HG02852 (cell line): Measurements from ENCODE around the gene HIVEP3.

Source experiments
- ATAC-seq: cut with Tn5 transposase; IDR thresholded peaks from one replicate; pipeline ENCODE4 v1.9.1; 2021; ENCODE audit warnings: mild to moderate bottlenecking, moderate library complexity; ENCODE audit not compliant: unreplicated experiment

The HIVEP3 gene

GRCh38 chr1:41542196-41542930 lies 376.4 kb downstream of the HIVEP3 start:
- ATAC-seq: no peak

GRCh38 chr1:41541592-41541952 lies 377.1 kb downstream of the HIVEP3 start:
- ATAC-seq: no peak

- ATAC-seq: no peak
Measured at GRCh38 chr1:41540886-41541591, 377.7 kb downstream of the HIVEP3 start.

- ATAC-seq: no peak
Measured at GRCh38 chr1:41539999-41540398, 378.7 kb downstream of the HIVEP3 start.

- ATAC-seq: no peak
Measured at GRCh38 chr1:41539418-41539805, 379.3 kb downstream of the HIVEP3 start.

GRCh38 chr1:41538741-41539417 lies 379.8 kb downstream of the HIVEP3 start:
- ATAC-seq: no peak

- no peak for ATAC-seq
Measured at GRCh38 chr1:41537788-41538351, 380.9 kb downstream of the HIVEP3 start.

GRCh38 chr1:41537251-41537650 lies 381.5 kb downstream of the HIVEP3 start:
- ATAC-seq: no peak

- ATAC-seq: no peak
Measured at GRCh38 chr1:41536361-41536802, 382.3 kb downstream of the HIVEP3 start.

GRCh38 chr1:41535716-41536115 lies 383.0 kb downstream of the HIVEP3 start:
- no peak for ATAC-seq

- no peak for ATAC-seq
Measured at GRCh38 chr1:41535276-41535675, 383.4 kb downstream of the HIVEP3 start.

- no peak for ATAC-seq
Measured at GRCh38 chr1:41534181-41535076, 384.3 kb downstream of the HIVEP3 start.

- no peak for ATAC-seq
Measured at GRCh38 chr1:41533731-41534080, 385.0 kb downstream of the HIVEP3 start.

GRCh38 chr1:41533016-41533730 lies 385.5 kb downstream of the HIVEP3 start:
- ATAC-seq: no peak

- ATAC-seq: no peak
Measured at GRCh38 chr1:41532206-41532975, 386.3 kb downstream of the HIVEP3 start.

- no peak for ATAC-seq
Measured at GRCh38 chr1:41530411-41530810, 388.3 kb downstream of the HIVEP3 start.

- no peak for ATAC-seq
Measured at GRCh38 chr1:41529621-41530395, 388.9 kb downstream of the HIVEP3 start.
